ENCODE measurements around the gene SRGAP2C.
A peak's percentile ranks its signal among the peaks of the same experiment; 100 is the strongest.
"Not testable (repeated sequence)": the region's sequence is repeated elsewhere in the genome, so short reads cannot be mapped to it uniquely, and the experiment has no call there.

The SRGAP2C gene

GRCh38 chr1:121386319-121386948 is 201.7 kb downstream of the SRGAP2C start:
- not testable (repeated sequence) for DNase-seq

- not testable (repeated sequence) for DNase-seq
These were observed 205.3 kb downstream of the SRGAP2C start for GRCh38 chr1:121389895-121390560.

DNA sequence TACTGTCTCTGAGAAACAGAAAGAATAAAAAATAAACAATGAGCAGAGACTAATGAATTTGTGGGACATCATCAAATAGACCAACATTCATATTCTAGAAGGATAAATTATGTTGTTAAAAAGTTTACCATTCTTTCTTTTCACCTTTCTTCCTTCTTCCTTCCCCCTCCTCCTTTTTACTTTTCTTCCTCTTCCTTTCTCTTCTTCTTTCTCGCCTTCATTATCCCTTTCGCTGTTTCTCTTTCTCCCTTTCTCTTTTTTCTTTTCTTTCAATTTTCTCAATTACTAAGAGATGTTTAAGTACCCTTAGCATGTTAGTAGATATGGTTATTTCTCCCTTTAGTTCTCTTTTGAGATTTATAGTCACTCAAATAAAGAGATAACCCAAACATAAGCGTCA is 207.4 kb downstream of the SRGAP2C start:
- not testable (repeated sequence) for DNase-seq

DNA sequence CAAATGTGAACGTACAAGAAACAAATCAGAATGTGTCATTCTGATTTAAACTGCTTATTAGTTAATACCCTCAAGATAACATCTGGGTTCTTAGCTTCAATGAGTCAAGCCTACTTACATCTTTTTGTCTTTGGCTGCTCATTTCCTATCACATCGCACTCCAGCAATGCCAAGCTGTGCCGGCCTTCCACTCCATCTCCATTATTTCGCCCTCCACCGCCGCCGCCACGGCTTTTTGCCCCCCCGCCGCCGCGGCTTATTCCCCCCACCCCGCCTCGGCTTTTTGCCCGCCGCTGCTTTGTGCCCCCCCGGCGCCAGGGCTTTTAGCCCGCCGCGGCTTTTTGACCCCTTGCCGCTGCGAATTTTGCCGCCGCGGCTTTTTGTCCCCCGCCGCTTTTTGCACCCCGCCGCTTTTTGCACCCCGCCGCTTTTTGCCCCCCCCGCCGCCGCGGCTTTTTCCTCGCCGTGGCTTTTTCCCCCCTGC is 211.0 kb downstream of the SRGAP2C start:
- peak in 1 of 2 donors; percentile 9 for DNase-seq

- not testable (repeated sequence) for DNase-seq
These were observed 211.7 kb downstream of the SRGAP2C start for GRCh38 chr1:121396335-121397081.

GRCh38 chr1:121397101-121397500 is 212.3 kb downstream of the SRGAP2C start:
- not testable (repeated sequence) for DNase-seq

DNA sequence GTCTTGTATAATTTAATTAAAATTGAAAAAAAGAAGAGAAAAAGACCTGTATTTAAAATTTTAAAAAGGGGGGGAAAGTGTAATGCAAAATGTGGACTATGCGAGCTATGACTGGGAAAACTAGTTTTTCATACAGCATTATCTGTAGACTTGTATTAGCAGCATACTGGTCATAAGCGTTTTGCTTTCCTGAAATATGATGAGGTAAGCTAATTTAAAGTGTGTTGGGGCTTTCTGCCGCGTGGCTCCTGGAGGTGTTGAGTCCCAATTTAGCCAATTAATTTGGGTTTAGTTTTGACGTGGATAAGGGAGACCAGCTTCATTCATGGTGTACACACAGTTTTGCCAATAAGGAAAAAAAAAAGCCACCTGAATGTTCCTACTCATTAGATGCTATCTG is 214.4 kb downstream of the SRGAP2C start:
- DNase-seq, result not testable (repeated sequence)

- DNase-seq, result not testable (repeated sequence)
These were observed 215.3 kb downstream of the SRGAP2C start for GRCh38 chr1:121400108-121400507.

- DNase-seq, result not testable (repeated sequence)
These were observed 216.0 kb downstream of the SRGAP2C start for GRCh38 chr1:121400541-121401310.

DNA sequence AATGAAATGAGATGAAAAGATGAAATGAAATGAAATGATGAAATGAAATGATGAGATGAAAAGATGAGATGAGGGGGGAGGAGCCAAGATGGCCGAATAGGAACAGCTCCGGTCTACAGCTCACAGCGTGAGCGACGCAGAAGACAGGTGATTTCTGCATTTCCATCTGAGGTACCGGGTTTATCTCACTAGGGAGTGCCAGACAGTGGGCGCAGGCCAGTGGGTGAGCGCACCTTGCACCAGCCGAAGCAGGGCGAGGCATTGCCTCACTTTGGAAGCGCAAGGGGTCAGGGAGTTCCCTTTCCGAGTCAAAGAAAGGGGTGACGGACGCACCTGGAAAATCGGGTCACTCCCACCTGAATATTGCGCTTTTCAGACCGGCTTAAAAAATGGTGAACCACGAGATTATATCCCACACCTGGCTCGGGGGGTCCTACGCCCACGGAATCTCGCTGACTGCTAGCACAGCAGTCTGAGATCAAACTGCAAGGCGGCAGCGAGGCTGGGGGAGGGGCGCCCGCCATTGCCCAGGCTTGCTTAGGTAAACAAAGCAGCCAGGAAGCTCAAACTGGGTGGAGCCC is 216.7 kb downstream of the SRGAP2C start:
- DNase-seq, result not testable (repeated sequence)

- not testable (repeated sequence) for DNase-seq
These were observed 218.5 kb downstream of the SRGAP2C start for GRCh38 chr1:121403254-121403653.

- DNase-seq, result no peak
These were observed 223.6 kb downstream of the SRGAP2C start for GRCh38 chr1:121408354-121408753.

GRCh38 chr1:121413821-121414220 is 229.0 kb downstream of the SRGAP2C start:
- no peak for DNase-seq

DNA sequence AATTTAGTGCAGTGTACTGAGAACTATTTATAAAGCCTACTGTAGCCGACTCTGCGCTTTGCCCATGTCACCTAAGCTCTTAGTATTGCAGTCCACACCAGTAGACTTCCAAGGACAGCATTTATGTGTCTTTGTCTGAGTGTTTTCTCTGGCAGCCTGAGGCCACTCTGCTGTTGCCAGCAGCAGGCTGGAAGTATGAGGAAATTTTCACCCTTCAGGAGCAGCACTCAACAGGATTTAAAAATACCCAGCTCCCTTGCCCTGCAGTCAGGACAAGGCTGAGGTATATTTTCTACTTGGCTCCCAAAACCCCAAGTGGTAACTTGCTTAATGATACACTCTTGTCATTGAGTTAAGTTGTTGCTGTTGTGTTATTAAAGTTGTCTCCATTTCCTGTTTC is 230.1 kb downstream of the SRGAP2C start:
- peak in 1 of 2 donors; percentile 4 for DNase-seq

- no peak for DNase-seq
These were observed 232.6 kb downstream of the SRGAP2C start for GRCh38 chr1:121417325-121417923.

- DNase-seq, result no peak
These were observed 233.7 kb downstream of the SRGAP2C start for GRCh38 chr1:121418369-121419049.

GRCh38 chr1:121419050-121419615 is 234.4 kb downstream of the SRGAP2C start:
- not testable (repeated sequence) for DNase-seq

DNA sequence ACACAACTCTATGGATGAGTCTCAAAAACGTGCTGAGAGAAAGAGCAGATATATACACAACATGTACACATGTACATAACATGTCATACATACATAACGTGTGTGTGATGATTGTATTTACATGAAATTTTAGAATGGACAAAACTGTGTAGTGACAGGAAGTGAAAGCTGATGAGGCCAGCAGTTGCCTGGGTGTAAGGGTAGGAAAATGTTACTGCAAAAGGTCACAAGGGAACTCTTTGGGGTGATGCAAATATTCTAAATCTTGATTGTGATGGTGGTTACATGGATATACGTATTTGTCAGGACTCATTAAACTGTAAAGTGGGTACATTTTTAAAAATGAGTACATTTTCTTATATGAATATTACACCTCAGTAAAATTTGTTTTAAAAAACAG is 236.7 kb downstream of the SRGAP2C start:
- DNase-seq, result not testable (repeated sequence)

DNA sequence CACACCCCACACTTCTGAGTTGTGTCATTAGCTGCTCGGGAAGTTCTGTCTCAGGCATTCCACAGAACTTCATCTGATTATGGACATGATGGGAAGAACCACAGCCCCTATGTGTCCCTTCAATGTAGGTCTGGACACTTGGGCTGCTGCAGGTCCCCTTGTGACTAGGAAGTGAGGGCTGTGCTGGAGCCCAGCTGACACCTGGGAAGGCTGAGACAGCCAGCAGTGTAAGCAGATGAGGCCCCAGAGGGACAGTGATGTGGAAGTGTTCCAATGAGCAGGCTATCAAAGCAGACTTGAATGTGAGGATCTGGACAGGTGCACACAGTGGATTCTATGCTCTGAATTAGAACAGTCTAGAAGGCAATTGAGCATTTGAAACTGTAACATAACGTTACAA is 239.2 kb downstream of the SRGAP2C start:
- DNase-seq, result not testable (repeated sequence)

- not testable (repeated sequence) for DNase-seq
These were observed 248.7 kb downstream of the SRGAP2C start for GRCh38 chr1:121433517-121433916.

GRCh38 chr1:121438862-121439261 is 254.1 kb downstream of the SRGAP2C start:
- not testable (repeated sequence) for DNase-seq

Measured in hippocampal formation (tissue), 2 donors.